H9 (cell line): ENCODE results near the gene OFD1. TPM values are rescaled to one million over a fixed set of nuclear protein-coding genes. Genes with fewer than 3 reads are reported as not detected.

Source experiments
- DNase-seq: peaks from one replicate; pipeline ENCODE4 v3.0.0-alpha.2; 2017
- H2AFZ ChIP-seq: one replicate; pipeline ENCODE4 v1.6.1; 2013; ENCODE audit warnings: mild to moderate bottlenecking, low read length, control low read depth, moderate library complexity
- H2AK5ac ChIP-seq: 2 replicates; pipeline ENCODE4 v1.6.1; 2013; ENCODE audit warnings: low read length, control low read depth, mixed read lengths; ENCODE audit not compliant: insufficient read length
- H2BK120ac ChIP-seq: one replicate; pipeline ENCODE4 v1.6.1; 2013; ENCODE audit warnings: low read depth, mild to moderate bottlenecking, low read length, control low read depth, inconsistent platforms; ENCODE audit not compliant: poor library complexity, severe bottlenecking
- H2BK12ac ChIP-seq: 2 replicates; pipeline ENCODE4 v1.6.1; 2013; ENCODE audit warnings: low read length, control low read depth, mixed read lengths, low read depth; ENCODE audit not compliant: insufficient read length
- H2BK15ac ChIP-seq: 2 replicates; pipeline ENCODE4 v1.6.1; 2013; ENCODE audit warnings: low read depth, low read length, control low read depth
- H2BK20ac ChIP-seq: one replicate; pipeline ENCODE4 v1.6.1; 2013; ENCODE audit warnings: low read depth, mild to moderate bottlenecking, low read length, control low read depth, inconsistent platforms; ENCODE audit not compliant: poor library complexity, severe bottlenecking
- H2BK5ac ChIP-seq: 2 replicates; pipeline ENCODE4 v1.6.1; 2013; ENCODE audit warnings: low read length, control low read depth, mixed read lengths; ENCODE audit not compliant: insufficient read length
- H3K14ac ChIP-seq: 2 replicates; pipeline ENCODE4 v1.6.1; 2013; ENCODE audit warnings: low read length, control low read depth; ENCODE audit not compliant: insufficient read depth
- H3K18ac ChIP-seq: 2 replicates; pipeline ENCODE4 v1.6.1; 2013; ENCODE audit warnings: low read depth, mild to moderate bottlenecking, mixed read lengths, low read length, control low read depth; ENCODE audit not compliant: insufficient read length
- H3K23ac ChIP-seq: 2 replicates; pipeline ENCODE4 v1.6.1; 2013; ENCODE audit warnings: low read length, control low read depth, mixed read lengths, low read depth; ENCODE audit not compliant: insufficient read length
- H3K23me2 ChIP-seq: 2 replicates; pipeline ENCODE4 v1.6.1; 2013; ENCODE audit warnings: low read depth, mild to moderate bottlenecking, mixed read lengths, low read length, control low read depth; ENCODE audit not compliant: insufficient read length, poor library complexity, severe bottlenecking
- H3K27ac ChIP-seq: 2 replicates; pipeline ENCODE4 v1.5.1; 2013; ENCODE audit warnings: low read length, control low read depth, mixed read lengths, low read depth; ENCODE audit not compliant: insufficient read length
- H3K27me3 ChIP-seq: 2 replicates; pipeline ENCODE4 v1.6.1; 2013; ENCODE audit warnings: low read length, control low read depth, inconsistent platforms; ENCODE audit not compliant: insufficient read depth
- H3K4ac ChIP-seq: 2 replicates; pipeline ENCODE4 v1.6.1; 2013; ENCODE audit warnings: low read depth, mild to moderate bottlenecking, control low read depth, inconsistent platforms, low read length, moderate library complexity
- H3K4me1 ChIP-seq: 2 replicates; pipeline ENCODE4 v1.6.1; 2013; ENCODE audit warnings: low read length, control low read depth, inconsistent platforms; ENCODE audit not compliant: insufficient read depth
- H3K4me2 ChIP-seq: 2 replicates; pipeline ENCODE4 v1.6.1; 2013; ENCODE audit warnings: low read length, control low read depth, mixed read lengths; ENCODE audit not compliant: insufficient read length, insufficient read depth
- H3K56ac ChIP-seq: 2 replicates; pipeline ENCODE4 v1.6.1; 2013; ENCODE audit warnings: low read depth, mild to moderate bottlenecking, mixed read lengths, low read length, control low read depth; ENCODE audit not compliant: insufficient read length
- H3K79me1 ChIP-seq: 2 replicates; pipeline ENCODE4 v1.6.1; 2013; ENCODE audit warnings: low read depth, mild to moderate bottlenecking, moderate library complexity, low read length, control low read depth, inconsistent platforms; ENCODE audit not compliant: insufficient read depth, poor library complexity, severe bottlenecking
- H3K79me2 ChIP-seq: 2 replicates; pipeline ENCODE4 v1.6.1; 2013; ENCODE audit warnings: low read length, control low read depth, inconsistent platforms; ENCODE audit not compliant: insufficient read depth
- H3K9ac ChIP-seq: 2 replicates; pipeline ENCODE4 v1.6.1; 2013; ENCODE audit warnings: low read length, control low read depth, mixed read lengths; ENCODE audit not compliant: insufficient read length; ENCODE audit errors: extremely low read depth
- H3K9me3 ChIP-seq: one replicate; pipeline ENCODE4 v1.6.1; 2013; ENCODE audit warnings: low read depth, low read length, inconsistent platforms; ENCODE audit not compliant: control insufficient read depth
- H3T11ph ChIP-seq: one replicate; pipeline ENCODE4 v1.6.1; 2013; ENCODE audit warnings: mild to moderate bottlenecking, low read length, control low read depth, inconsistent platforms
- H4K20me1 ChIP-seq: one replicate; pipeline ENCODE4 v1.6.1; 2013; ENCODE audit not compliant: control insufficient read depth, insufficient read length, insufficient read depth
- H4K5ac ChIP-seq: 2 replicates; pipeline ENCODE4 v1.6.1; 2013; ENCODE audit warnings: low read depth, mild to moderate bottlenecking, mixed read lengths, low read length, control low read depth; ENCODE audit not compliant: insufficient read length
- H4K8ac ChIP-seq: replicated peaks from 2 replicates; pipeline ENCODE4 v1.6.1; 2013; ENCODE audit warnings: low read length, control low read depth, mixed read lengths, low read depth; ENCODE audit not compliant: insufficient read length
- H4K91ac ChIP-seq: 2 replicates; pipeline ENCODE4 v1.6.1; 2013; ENCODE audit warnings: low read depth, mild to moderate bottlenecking, moderate library complexity, mixed read lengths, low read length, control low read depth; ENCODE audit not compliant: insufficient read length
- H3K27ac Mint-ChIP-seq, 3 experiments: 2 replicates in 2 of 3; 3 replicates in 1 of 3; pipeline ENCODE4 v1.8.0; 2020 to 2021; ENCODE audit warnings: mixed read lengths in 3 of 3, mild to moderate bottlenecking in 1 of 3, moderate library complexity in 1 of 3
- H3K27me3 Mint-ChIP-seq: 2 replicates; pipeline ENCODE4 v1.8.0; 2021; ENCODE audit warnings: low read depth, mild to moderate bottlenecking, moderate library complexity, mixed read lengths
- H3K36me3 Mint-ChIP-seq, 3 experiments: 2 replicates in 2 of 3; 3 replicates in 1 of 3; pipeline ENCODE4 v1.8.0; 2020 to 2021; ENCODE audit warnings: low read depth in 3 of 3, mixed read lengths in 3 of 3; ENCODE audit not compliant: insufficient read depth in 1 of 3
- H3K4me1 Mint-ChIP-seq, 2 experiments: 2 replicates each; pipeline ENCODE4 v1.8.0; 2020; ENCODE audit warnings: mixed read lengths in 2 of 2
- H3K4me3 Mint-ChIP-seq, 2 experiments: 2 replicates in 1 of 2; 3 replicates in 1 of 2; pipeline ENCODE4 v1.8.0; 2020 to 2021; ENCODE audit warnings: mild to moderate bottlenecking in 2 of 2, mixed read lengths in 2 of 2, moderate library complexity in 1 of 2
- H3K9me3 Mint-ChIP-seq, 2 experiments: 2 replicates in 1 of 2; 3 replicates in 1 of 2; pipeline ENCODE4 v1.8.0; 2020; ENCODE audit warnings: mild to moderate bottlenecking in 2 of 2, mixed read lengths in 2 of 2, moderate library complexity in 1 of 2
- CTCF ChIP-seq: fragments of 200-600 bp; sonication (generic); conservative IDR thresholded peaks from 3 replicates; pipeline ENCODE4 v1.8.0; 2021; ENCODE audit warnings: antibody characterized with exemption, mild to moderate bottlenecking
- WGBS: extraction: QIAGEN DNeasy Blood & Tissue Kit; methylation state at CpG from one replicate; pipeline ENCODE4 v1.1.7; 2013; ENCODE audit warnings: missing lambda C conversion rate, low lambda C conversion rate, mixed read lengths; ENCODE audit not compliant: insufficient read length; ENCODE audit errors: extremely low coverage; 5-methylcytosine and 5-hydroxymethylcytosine counted together
- total RNA-seq: library from RNA; stranded (reverse); gene quantifications from 2 replicates; pipeline ENCODE4 v1.2.1, GENCODE V29; 2021

The OFD1 gene
- total RNA-seq, 1 experiment from 2014 or later, result 36.0 TPM

- H3K79me1 ChIP-seq, result no peaks in the 10 kb centered on the region
- no peak overlapping the region for H4K91ac ChIP-seq
- H2AFZ ChIP-seq, result no peak overlapping the region
- H3K56ac ChIP-seq, result no peak overlapping the region
- H4K5ac ChIP-seq, result no peak overlapping the region
- H3K23ac ChIP-seq, result no peak overlapping the region
- Mint-ChIP-seq H3K27ac (no peak overlapping the region), H3K4me3 (no peak overlapping the region), H3K4me1 (peaks cover 0 to 9% of the 10 kb centered on the region in 2 experiments; a peak in 1 of 4 replicates), H3K27me3 (no peaks in the 10 kb centered on the region), H3K9me3 (peaks cover 20 to 44% of the 10 kb centered on the region in 2 experiments), H3K36me3 (peaks cover 36 to 84% (median 73%) of the 10 kb centered on the region in 3 experiments)
- H2BK12ac ChIP-seq, result no peak overlapping the region
- TF ChIP-seq CTCF, result no peak
- H4K8ac ChIP-seq, result no peak overlapping the region
- no peak overlapping the region for H3K4me2 ChIP-seq
- H3T11ph ChIP-seq, result no peak overlapping the region
- H3K27me3 ChIP-seq, result no peaks in the 10 kb centered on the region
- H3K9me3 ChIP-seq, result no peaks in the 10 kb centered on the region
- no peak overlapping the region for H2BK20ac ChIP-seq
- H3K18ac ChIP-seq, result no peak overlapping the region
- WGBS, result no CpG with 5 or more reads among the region's 3 CpGs
- no peak overlapping the region for H3K9ac ChIP-seq
- DNase-seq, result no peak
- H3K14ac ChIP-seq, result no peak overlapping the region
- H3K79me2 ChIP-seq, result no peaks in the 10 kb centered on the region
- no peak overlapping the region for H2BK5ac ChIP-seq
- H4K20me1 ChIP-seq, result no peaks in the 10 kb centered on the region
- H2BK120ac ChIP-seq, result no peak overlapping the region
- no peak overlapping the region for H3K4ac ChIP-seq
- H2BK15ac ChIP-seq, result no peak overlapping the region
- no peaks in the 10 kb centered on the region for H3K23me2 ChIP-seq
- H3K27ac ChIP-seq, result no peak overlapping the region
- no peaks in the 10 kb centered on the region for H3K4me1 ChIP-seq
- no peak overlapping the region for H2AK5ac ChIP-seq
Observed at GRCh38 chrX:13770013-13770535, 35.5 kb downstream of the OFD1 start.
